22Rv1 (cell line): ENCODE measurements around the gene SPINDOC.

Source experiments
- CTCF ChIP-seq: fragments of 450-650 bp; IDR thresholded peaks from 2 replicates; pipeline ENCODE4 v1.5.1; 2017; ENCODE audit warnings: mild to moderate bottlenecking
- ZFX ChIP-seq: fragments of 450-650 bp; IDR thresholded peaks from 2 replicates; pipeline ENCODE4 v1.6.1; 2017; ENCODE audit warnings: antibody characterized with exemption, borderline replicate concordance

- TF ChIP-seq CTCF (no peak), ZFX (no peak)
These were observed 40.2 kb downstream of the SPINDOC start for GRCh38 chr11:63853476-63853875.
